Measurements from ENCODE around the gene ZNF292. TPM values are rescaled to one million over a fixed set of nuclear protein-coding genes. Genes with fewer than 3 reads are reported as not detected.
"Not testable (repeated sequence)": the region's sequence is repeated elsewhere in the genome, so short reads cannot be mapped to it uniquely, and the experiment has no call there.

Gene ZNF292
- total RNA-seq, 1 donor from 2014 or later: 21.6 TPM

DNA sequence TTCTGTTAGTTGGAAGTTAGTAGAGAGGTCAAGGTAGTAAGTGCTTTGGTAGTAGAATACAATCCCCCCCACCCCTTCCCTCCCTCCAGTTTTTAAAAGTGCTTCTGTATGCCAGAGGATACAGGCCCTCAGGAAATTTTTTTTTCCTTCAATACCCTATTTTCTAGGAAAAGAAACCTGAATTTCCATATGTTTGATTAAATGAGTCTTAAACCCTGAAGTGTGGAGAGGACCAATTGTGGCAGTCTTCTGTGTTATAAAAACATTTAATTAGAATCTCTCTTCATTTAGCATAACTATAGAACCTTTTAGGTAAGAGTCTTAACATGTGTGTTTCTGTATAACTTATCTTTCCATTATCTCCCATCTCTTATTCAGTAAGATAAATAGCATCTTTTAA lies 59.5 kb downstream of the ZNF292 start:
- no peak for ATAC-seq

DNA sequence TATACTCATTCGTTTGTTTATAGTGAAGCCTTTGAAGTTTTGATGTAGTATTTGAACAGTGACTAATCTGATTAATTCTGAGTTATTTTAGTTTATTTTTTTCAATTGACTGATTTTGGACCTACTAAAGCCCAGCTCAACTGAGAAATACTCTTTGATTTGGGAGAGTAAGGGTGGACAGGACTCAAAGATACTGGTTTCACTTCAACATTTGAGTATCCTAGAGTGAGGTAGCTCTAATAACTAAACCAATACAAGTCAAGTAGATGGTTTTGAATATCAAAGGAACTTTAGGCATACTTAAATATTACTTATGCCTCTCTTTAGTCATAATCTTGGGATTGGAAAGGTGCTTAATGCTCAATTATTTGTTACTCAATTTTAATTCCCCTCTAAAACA lies 65.6 kb downstream of the ZNF292 start:
- ATAC-seq: no peak

DNA sequence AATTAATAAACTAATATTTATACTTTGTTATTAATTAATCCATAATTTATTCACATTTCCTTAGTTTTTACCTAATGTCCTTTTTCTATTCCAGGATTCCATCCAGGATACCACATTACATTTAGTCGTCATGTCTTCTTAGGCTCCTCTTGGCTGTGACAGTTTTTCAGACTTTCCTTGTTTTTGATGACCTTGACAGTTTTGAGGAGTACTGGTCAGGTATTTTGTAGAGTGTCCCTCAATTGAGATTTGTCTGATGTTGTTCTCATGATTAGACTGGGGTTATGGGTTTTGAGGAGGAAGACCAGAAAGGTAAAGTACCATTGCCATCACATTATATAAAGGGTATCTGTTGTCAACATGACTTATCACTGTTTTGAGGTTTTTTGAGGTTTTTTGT lies 67.3 kb downstream of the ZNF292 start:
- no peak for ATAC-seq

DNA sequence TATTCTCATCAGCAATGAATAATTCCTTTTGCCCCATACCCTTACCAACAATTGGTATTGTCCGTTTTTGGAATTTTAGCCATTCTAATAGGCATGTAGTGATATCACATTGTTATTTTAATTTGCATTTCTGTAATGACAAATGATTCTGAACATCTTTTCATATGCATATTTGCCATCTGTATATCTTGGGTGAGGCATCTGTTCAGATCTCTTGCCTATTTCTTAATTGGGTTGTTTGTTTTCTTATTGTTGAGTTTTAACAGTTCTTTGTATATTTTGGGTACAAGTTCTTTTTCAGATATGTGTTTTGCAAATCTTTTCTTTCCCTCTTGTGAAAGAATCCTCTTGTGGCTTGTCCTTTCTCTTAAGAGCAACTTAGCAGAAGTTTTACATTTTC lies 69.6 kb downstream of the ZNF292 start:
- no peak for ATAC-seq

DNA sequence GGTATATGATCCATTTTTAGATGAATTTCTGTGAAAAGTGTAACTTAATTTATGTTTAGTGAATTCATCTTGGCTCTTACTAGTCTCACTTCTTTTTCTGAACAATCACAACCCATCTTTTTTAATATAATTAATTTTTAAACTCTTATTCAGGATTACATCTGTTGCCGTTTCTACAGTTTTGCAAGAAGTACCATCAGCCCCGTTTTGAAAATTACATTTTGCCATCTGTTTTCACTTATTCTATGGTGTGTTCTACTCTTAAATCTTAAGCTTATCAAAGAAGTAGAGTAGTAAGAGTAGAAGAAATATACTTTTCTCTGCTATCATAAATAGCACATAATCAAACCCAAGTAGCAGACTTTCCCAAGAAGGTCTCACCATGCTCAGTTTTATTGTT lies 70.1 kb downstream of the ZNF292 start:
- no peak for ATAC-seq

DNA sequence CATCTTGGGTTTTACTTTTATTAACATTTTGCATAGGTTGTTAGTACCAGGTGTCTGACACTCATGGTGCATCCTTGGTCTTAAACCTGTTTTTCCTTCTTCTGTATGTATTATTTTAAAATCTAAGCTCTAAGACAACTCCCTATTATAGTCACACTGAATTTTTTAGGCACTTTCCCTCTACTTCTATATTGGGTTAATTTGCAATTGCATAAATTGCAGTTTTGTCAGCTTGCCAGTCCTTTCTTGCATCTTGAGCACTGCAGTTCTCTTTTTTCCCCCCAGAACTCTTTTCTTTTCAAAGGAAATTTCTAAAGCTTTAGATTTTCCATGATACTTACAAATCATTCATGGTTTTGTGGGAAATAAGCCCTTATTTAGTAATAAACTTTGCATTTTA lies 70.6 kb downstream of the ZNF292 start:
- no peak for ATAC-seq

DNA sequence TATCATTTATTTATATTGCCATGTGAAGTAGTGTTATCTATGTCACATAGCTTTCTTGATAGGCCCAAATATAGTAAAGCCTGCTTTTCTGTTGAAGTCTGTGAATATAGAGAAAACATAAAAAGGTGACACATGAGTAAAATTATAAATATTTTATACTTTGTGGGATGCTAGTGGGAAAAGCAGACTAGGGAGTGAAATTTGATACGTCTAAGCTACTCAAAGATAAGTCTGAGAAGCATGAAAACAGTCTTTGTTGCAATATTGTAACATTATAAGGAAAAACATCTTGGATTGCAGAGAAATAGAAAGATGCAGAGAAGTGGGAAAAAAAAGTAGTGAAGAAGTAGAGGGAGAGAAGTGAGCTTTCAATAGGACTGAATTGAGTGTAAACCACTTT lies 75.4 kb downstream of the ZNF292 start:
- no peak for ATAC-seq

DNA sequence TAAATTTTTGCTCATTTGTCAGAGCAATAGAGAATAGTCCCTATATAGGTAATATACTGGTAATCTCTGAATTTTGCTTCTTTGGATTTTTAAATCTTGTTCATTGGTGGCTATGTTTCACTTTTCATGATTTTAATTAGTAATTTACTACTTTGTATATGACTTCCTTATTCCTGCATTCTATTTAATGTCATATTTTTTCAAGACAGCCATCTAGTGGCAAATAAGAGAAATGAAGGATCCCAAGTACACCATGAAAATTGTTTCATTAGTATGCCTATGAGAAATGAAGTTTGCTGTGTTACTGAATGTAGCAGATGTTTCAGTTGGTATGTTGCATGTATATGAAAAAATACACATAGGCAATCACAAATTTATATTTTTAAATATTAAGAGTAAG lies 82.4 kb downstream of the ZNF292 start:
- no peak for ATAC-seq

DNA sequence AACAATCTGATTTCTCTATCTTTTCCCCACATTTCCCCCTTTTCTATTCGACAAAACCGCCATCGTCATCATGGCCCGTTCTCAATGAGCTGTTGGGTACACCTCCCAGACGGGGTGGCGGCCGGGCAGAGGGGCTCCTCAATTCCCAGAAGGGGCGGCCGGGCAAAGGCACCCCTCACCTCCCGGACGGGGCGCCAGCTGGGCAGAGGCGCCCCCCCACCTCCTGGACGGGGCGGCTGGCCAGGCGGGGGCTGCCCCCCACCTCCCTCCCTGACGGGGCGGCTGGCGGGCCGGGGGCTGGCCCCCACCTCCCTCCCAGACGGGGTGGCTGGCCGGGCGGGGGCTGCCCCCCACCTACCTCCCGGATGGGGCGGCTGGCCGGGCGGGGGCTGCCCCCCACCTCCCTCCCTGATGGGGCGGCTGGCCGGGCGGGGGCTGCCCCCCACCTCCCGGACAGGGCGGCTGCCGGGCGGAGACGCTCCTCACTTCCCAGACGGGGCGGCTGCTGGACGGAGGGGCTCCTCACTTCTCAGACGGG lies 83.8 kb downstream of the ZNF292 start:
- ATAC-seq: not testable (repeated sequence)

DNA sequence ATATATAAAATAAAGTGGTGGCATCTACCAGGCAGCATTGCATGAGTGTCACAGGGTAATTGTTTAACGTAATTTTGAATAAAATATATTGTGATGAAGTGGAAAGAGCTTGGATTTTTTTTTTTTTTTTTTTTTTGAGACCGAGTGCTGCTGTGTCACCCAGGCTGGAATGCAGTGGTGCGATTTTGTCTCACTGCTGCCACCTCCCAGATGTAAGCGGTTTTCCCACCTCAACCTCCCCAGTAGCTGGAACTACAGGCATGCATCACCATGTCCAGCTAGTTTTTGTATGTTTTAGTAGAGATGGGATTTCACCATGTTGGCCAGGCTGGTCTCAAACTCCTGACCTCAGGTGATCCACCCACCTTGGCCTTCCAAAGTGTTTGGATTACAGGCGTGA lies 85.9 kb downstream of the ZNF292 start:
- no peak for ATAC-seq

DNA sequence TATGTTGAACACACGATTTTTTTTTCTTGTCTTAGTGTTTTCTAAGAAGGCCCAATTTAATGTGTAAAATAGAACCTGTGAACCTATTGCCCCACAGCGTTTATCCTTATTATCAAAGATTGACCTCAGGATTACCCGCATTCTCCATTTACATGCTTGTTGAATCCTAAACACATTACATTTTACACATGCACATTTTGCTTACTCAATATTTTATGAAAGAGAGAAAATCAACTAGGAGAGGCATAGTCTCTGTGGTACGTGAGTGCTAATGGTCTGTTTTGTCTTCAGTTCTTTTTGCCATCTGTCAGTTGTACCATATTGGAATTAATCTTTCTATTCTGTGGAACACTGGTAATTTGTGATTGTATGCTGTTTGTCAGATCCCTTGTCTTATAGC lies 86.9 kb downstream of the ZNF292 start:
- ATAC-seq: no peak

DNA sequence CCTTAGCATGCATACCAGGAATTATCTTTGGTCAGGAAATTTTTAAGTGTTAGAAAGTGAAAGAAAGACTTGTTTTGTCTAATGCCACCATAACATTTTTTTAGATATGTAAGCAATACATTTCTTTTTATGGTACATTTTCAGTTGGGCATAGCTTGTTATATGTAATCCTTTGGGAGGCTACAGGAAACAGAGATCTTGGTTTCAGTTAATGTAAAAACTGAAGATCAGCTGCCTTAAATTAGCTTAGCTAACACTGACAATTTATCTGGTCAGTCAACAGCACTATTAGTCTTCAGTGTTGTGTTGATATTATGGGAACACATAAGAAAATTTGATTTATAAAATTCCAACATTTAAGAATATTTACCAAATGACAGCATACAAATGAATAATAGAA lies 88.4 kb downstream of the ZNF292 start:
- no peak for ATAC-seq

DNA sequence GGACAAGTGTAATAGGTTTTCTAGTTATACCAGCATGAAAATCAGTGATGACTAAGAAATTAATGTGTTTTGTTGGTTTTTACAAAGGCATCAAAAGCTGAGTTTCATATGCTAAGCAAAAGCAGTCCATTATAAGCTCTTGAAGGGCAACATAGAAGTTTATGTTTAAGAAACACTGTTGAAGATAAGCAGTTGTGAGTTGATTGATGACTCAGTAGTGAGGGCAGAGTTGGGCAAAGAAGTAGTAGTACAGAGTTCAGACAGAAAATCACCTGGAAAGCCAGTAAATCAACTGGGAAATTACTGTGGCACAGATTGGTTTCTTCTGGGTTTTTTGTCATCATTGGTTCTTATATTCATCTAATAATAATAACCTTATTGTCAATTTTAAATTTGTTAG lies 89.0 kb downstream of the ZNF292 start:
- no peak for ATAC-seq

DNA sequence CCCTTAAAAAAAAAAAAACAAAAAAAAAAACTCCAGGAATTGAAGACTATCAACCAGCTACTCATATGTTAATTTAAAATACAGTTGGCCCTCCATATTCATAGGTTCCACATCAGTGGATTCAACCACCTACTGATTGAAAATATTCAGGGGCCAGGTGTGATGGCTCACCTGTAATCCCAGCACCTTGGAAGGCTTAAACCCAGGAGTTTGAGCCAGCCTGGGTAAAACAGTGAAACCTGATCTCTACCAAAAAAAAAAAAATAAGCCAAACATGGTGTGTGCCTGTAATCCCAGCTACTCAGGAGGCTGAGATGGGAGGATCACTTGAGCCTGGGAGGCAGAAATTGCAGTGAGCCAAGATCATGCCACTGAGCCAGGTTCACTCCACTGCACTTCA lies 94.7 kb downstream of the ZNF292 start:
- ATAC-seq: no peak

DNA sequence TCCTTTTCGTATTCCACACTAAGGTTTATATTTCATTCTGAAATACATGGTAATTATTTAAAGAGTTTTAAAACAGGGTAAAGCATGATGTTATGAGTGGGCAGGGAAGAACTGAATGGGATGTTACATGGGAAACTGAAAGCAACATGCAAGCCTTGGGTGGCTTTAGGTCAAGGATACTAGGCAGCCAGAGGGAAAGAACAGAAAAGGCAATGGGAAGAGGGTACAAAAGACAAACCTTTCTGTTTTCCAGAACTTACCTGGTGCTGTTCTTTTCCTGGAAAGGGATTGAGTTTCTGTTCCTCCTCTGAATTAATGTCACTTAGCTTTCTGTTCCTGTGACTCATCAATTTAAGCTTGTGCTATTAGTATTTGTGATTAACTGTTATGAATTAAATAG lies 95.9 kb downstream of the ZNF292 start:
- no peak for ATAC-seq

DNA sequence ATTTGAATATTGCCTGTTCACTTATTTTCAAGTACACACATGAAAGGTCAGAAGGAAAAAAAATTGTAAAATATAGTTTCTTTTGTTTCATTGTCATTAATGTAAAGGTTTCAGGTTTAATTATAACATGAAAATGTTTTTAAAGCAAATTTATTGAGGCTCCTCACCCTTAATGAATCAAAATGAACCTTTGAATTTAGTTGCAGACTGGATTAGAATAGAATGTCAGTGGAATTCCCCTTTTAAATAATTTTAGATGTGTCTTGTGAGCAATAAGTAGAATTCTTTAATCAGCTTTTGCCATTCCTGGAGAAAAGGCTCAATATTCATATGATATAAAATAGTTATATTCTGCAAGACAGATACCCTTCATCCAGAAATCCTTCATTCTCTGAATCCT lies 96.4 kb downstream of the ZNF292 start:
- no peak for ATAC-seq

DNA sequence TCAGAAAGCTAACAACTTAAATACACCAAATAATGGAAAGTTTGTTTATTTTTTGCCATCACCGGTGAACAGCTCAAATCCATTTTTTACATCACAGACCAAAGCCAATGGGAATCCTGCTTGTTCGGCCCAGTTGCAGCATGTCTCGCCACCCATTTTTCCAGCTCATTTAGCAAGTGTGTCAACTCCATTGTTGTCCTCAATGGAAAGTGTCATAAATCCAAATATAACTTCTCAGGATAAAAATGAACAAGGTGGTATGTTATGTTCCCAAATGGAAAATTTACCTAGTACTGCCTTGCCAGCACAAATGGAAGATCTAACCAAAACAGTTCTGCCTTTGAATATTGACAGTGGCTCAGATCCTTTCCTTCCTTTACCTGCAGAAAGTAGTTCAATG lies 101.7 kb downstream of the ZNF292 start:
- no peak for ATAC-seq

DNA sequence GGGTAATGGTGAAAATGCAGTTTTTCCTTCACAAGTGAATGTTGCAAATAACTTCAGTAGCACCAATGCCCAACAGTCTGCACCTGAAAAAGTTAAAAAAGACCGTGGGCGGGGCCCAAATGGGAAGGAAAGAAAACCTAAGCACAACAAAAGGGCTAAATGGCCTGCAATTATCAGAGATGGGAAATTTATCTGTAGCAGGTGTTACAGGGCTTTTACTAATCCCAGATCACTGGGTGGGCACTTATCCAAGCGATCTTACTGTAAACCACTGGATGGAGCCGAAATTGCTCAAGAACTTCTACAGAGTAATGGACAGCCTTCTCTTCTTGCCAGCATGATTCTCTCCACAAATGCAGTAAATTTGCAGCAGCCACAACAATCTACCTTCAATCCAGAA lies 102.2 kb downstream of the ZNF292 start:
- ATAC-seq: no peak

DNA sequence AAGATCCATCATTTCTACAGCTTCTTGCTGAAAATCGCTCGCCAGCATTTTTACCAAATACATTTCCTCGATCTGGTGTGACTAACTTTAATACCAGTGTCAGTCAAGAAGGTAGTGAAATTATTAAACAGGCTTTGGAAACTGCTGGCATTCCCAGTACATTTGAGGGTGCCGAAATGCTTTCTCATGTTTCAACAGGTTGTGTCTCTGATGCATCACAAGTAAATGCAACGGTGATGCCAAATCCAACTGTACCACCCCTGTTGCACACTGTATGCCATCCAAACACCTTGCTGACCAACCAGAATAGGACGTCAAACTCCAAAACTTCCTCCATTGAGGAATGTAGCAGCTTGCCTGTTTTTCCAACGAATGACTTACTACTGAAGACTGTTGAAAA lies 102.6 kb downstream of the ZNF292 start:
- no peak for ATAC-seq

DNA sequence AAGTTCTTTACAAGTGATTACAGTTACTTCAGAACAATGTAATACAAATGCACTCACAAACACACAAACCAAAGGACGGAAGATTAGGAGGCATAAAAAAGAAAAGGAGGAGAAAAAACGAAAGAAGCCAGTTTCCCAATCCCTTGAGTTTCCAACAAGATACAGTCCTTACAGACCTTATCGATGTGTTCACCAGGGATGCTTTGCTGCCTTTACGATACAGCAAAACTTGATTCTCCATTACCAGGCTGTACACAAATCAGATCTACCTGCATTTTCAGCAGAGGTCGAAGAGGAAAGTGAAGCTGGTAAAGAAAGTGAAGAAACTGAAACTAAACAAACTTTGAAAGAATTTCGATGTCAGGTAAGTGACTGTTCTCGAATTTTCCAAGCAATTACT lies 104.4 kb downstream of the ZNF292 start:
- ATAC-seq: no peak

DNA sequence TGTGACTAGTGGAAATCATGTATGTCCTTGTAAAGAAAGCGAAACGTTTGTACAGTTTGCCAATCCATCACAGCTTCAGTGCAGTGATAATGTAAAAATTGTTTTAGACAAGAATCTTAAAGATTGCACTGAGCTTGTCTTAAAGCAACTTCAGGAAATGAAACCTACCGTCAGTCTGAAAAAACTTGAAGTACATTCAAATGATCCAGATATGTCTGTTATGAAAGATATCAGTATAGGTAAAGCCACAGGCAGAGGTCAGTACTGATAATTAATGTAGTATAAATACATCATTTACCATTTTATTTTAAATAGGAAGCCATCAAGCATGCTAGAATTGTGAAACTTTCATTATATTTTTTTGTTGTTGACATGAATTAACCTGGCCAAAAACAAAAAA lies 106.2 kb downstream of the ZNF292 start:
- no peak for ATAC-seq

DNA sequence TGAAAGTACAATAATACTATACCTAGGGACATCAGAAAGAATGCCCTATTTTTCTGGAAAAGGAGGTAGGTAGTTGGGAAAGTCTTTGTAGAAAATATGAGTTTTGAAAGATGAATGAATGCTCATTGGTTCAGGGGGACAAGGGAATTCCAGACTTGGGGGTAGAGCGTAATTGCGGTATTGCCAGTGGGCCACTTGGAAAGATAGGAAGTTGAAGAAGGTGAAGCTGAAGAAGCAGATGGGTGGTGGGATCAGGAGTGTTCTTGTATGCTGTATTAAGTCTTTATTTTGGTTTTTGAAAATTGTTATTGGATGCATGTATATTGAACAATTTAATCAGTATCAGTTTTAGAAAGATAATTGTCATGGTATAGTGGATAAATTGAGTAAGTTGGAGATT lies 109.1 kb downstream of the ZNF292 start:
- ATAC-seq: no peak

DNA sequence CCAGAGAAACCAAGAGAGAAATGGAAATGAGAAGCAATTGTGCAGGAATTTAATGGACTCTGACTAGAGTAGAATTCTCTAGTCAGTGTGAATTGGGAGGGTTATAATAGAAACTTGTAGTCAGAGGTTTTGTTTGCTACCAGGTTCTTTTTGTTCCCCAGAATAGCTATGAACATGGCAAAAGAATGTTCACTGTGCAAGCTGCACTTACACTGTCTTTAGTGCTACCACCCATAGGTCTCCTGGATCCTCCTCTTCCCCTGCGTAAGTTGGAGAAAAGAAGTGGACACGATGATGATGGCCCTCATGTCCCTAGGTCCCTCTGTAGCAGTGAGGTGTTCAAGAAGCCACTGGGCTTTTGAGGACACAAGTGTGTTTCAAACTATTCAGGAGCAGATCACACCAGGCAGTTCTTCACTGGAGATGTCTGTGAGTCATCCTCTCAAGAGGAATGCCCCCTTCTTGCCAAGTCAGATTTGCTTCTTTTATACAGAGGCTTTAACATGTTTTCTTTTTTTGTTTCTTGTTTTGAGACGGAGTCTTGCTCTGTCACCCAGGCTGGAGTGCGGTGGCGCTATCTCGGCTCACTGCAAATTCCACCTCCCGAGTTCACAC lies 119.4 kb downstream of the ZNF292 start:
- ATAC-seq: peak; percentile 35

DNA sequence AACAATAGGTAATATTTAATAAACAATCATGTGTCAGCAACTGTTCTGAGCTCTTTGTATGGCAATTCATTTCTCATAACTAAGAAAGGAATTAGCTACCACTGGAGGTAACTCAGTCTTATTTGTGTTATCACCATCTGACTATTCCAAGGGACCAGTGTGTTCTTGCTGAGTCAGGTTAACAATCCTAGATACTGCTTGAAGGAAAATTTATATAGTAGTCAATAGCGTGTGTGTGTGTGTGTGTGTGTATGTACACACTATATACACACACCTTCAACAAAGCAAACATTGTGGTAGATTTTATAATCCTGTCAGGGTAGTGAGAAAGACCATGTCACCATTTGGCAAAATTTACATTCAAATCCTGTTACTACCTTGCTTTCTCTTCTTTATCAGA lies 121.3 kb downstream of the ZNF292 start:
- ATAC-seq: no peak

DNA sequence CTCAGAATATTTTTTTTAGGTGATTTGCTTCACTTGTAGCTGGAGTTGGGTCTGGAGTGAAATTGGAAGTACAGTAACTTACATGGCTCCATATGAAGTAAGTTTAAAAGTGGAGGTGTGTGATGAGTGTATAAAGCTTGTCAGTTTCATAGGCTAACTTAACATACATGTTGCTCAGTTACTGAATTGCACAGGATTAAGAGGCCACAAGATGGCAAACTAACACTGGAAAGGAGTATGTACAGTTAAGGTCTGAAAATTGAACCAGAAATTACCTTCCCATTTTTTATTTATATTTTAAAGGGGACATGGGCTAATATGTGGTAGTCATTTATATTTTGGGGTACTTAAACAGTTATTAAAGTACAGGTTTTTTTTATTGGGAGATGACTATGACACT lies 121.8 kb downstream of the ZNF292 start:
- peak; percentile 52 for ATAC-seq
